Osteocyte (in vitro differentiated cells): ENCODE measurements around the gene SMURF1. TPM values are rescaled to one million over a fixed set of nuclear protein-coding genes. Genes with fewer than 3 reads are reported as not detected.

Source experiments
- DNase-seq: peaks from one replicate; pipeline ENCODE4 v3.0.0; 2021; ENCODE audit warnings: mixed read lengths; ENCODE audit not compliant: unreplicated experiment; ENCODE audit errors: extremely low spot score
- H3K27ac Mint-ChIP-seq: one replicate; pipeline ENCODE4 v1.8.0; 2021; ENCODE audit warnings: mild to moderate bottlenecking, mixed read lengths; ENCODE audit not compliant: unreplicated experiment
- H3K27me3 Mint-ChIP-seq: one replicate; pipeline ENCODE4 v1.8.0; 2021; ENCODE audit warnings: mixed read lengths; ENCODE audit not compliant: unreplicated experiment
- H3K36me3 Mint-ChIP-seq: one replicate; pipeline ENCODE4 v1.8.0; 2021; ENCODE audit warnings: mixed read lengths; ENCODE audit not compliant: unreplicated experiment
- H3K4me1 Mint-ChIP-seq: one replicate; pipeline ENCODE4 v1.8.0; 2021; ENCODE audit warnings: mixed read lengths; ENCODE audit not compliant: unreplicated experiment
- H3K4me3 Mint-ChIP-seq: one replicate; pipeline ENCODE4 v1.8.0; 2021; ENCODE audit warnings: mild to moderate bottlenecking, moderate library complexity, mixed read lengths; ENCODE audit not compliant: unreplicated experiment
- H3K9me3 Mint-ChIP-seq: one replicate; pipeline ENCODE4 v1.8.0; 2021; ENCODE audit warnings: mixed read lengths; ENCODE audit not compliant: unreplicated experiment
- total RNA-seq: library from RNA; stranded (reverse); gene quantifications from 2 replicates; pipeline ENCODE4 v1.2.1, GENCODE V29; 2021
- TF ChIP-seq, protein P1 (sequence below): fragments of 200-600 bp; sonication (generic); IDR thresholded peaks from 2 replicates; pipeline ENCODE4 v1.5.0; 2021; ENCODE audit warnings: antibody characterized with exemption, mild to moderate bottlenecking, moderate library complexity

Gene SMURF1
- total RNA-seq, 1 donor from 2014 or later: 24.1 TPM

DNA sequence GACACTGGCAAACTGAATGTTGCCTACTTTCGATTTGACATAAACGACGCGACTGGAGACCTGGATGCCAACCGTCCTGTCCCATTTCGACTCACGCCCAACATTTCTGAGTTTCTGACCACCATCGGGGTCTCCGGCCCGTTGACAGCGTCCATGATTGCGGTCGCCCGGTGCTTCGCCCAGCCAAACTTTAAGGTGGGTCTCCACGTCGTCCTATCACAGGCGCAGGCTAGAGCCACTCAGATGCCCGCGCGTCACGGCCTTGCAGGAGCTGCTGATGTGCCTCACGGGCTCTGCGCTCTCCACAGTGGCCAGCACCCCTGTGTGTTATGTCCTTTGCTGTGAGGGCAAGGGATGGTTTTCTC lies 132.6 kb downstream of the SMURF1 start:
- no peaks in the 10 kb centered on the region for H3K4me1 Mint-ChIP-seq
- TF ChIP-seq, protein P1, sequence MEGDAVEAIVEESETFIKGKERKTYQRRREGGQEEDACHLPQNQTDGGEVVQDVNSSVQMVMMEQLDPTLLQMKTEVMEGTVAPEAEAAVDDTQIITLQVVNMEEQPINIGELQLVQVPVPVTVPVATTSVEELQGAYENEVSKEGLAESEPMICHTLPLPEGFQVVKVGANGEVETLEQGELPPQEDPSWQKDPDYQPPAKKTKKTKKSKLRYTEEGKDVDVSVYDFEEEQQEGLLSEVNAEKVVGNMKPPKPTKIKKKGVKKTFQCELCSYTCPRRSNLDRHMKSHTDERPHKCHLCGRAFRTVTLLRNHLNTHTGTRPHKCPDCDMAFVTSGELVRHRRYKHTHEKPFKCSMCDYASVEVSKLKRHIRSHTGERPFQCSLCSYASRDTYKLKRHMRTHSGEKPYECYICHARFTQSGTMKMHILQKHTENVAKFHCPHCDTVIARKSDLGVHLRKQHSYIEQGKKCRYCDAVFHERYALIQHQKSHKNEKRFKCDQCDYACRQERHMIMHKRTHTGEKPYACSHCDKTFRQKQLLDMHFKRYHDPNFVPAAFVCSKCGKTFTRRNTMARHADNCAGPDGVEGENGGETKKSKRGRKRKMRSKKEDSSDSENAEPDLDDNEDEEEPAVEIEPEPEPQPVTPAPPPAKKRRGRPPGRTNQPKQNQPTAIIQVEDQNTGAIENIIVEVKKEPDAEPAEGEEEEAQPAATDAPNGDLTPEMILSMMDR: no peak
- no peak for DNase-seq
- H3K4me3 Mint-ChIP-seq: no peak overlapping the region
- H3K27me3 Mint-ChIP-seq: no peaks in the 10 kb centered on the region
- H3K36me3 Mint-ChIP-seq: peaks cover 61% of the 10 kb centered on the region
- no peak overlapping the region for H3K27ac Mint-ChIP-seq
- H3K9me3 Mint-ChIP-seq: peaks cover 2% of the 10 kb centered on the region

DNA sequence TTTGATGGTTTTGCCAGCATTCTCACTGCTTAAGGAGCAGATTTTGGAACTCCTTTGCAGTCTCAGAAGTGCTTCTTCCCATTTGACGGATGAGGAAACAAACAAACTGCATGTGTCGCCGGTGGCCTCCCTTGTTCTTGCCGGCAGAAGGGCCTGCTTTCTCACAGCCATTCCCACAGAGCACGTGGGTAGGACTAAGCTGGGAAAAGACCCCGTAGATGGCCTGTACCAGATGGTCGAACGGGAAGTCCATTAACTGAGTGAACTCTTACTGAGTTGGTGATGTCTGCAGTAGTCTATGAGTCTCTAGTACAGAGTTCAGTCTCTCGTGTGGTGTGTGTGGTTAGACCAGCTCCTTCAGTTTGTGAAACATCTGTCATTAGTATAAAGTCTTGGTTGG lies 133.6 kb downstream of the SMURF1 start:
- Mint-ChIP-seq H3K36me3 (peaks cover 55% of the 10 kb centered on the region), H3K27ac (no peak overlapping the region), H3K4me1 (no peaks in the 10 kb centered on the region), H3K4me3 (no peak overlapping the region), H3K9me3 (no peaks in the 10 kb centered on the region), H3K27me3 (no peaks in the 10 kb centered on the region)
- TF ChIP-seq, protein P1: no peak
- peak; percentile 57 for DNase-seq

DNA sequence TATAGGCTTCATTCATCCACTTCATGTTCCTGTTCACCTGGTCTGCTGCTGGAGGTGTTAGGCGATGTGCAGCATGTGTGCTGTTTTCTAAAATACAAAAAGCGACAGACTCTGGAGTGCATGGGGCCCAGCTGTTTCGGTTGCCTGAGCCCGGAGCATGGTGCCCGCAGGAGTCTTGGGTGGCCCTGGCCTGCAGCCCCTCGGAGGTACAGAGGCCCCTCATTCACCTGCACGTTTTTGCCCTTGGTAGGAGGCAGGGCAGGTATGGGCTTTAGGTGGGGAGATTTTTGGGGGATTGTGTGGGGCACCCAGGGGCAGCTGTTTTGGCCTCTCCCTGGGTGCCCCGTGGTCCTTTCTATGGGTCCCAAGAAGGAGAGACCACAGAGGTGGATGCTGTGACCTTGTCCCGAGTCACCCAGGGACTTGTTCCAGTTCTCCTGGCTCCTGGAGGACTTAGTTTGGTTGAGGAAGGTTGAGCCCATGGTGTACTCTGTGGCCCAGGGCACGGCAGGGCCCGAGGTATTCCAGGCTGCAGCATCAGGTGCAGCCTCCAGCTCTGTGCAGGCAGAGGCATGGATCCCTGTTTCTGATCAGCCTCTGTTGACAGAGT lies 134.9 kb downstream of the SMURF1 start:
- DNase-seq: peak; percentile 76
- no peaks in the 10 kb centered on the region for H3K9me3 Mint-ChIP-seq
- H3K27ac Mint-ChIP-seq: no peak overlapping the region
- H3K36me3 Mint-ChIP-seq: peaks cover 51% of the 10 kb centered on the region
- TF ChIP-seq, protein P1: no peak
- H3K27me3 Mint-ChIP-seq: no peaks in the 10 kb centered on the region
- H3K4me1 Mint-ChIP-seq: no peaks in the 10 kb centered on the region
- H3K4me3 Mint-ChIP-seq: no peak overlapping the region

DNA sequence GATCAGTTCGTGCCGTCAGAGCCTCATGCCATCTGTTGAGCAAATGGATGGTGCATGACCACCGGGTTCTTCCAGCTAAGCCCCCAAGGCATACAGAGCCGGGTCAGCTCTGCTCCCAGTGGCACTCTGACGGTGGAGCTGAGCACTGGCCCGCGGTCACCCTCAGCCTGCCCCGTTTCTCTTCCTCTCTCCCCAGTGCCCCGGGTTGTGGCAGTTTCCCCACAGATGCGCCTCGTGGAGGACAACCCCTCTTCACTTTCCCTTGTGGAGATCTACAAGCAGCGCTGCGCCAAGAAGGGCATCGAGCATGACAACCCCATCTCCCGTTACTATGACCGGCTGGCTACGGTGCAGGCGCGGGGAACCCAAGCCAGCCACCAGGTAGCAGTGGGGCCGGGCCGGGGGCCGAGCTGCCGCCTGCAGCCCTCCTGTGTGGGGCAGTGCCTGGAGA lies 135.7 kb downstream of the SMURF1 start:
- Mint-ChIP-seq H3K27ac (no peak overlapping the region), H3K36me3 (peaks cover 46% of the 10 kb centered on the region), H3K4me3 (no peak overlapping the region), H3K9me3 (no peaks in the 10 kb centered on the region), H3K4me1 (no peaks in the 10 kb centered on the region), H3K27me3 (no peaks in the 10 kb centered on the region)
- TF ChIP-seq, protein P1: no peak
- peak; percentile 73 for DNase-seq

DNA sequence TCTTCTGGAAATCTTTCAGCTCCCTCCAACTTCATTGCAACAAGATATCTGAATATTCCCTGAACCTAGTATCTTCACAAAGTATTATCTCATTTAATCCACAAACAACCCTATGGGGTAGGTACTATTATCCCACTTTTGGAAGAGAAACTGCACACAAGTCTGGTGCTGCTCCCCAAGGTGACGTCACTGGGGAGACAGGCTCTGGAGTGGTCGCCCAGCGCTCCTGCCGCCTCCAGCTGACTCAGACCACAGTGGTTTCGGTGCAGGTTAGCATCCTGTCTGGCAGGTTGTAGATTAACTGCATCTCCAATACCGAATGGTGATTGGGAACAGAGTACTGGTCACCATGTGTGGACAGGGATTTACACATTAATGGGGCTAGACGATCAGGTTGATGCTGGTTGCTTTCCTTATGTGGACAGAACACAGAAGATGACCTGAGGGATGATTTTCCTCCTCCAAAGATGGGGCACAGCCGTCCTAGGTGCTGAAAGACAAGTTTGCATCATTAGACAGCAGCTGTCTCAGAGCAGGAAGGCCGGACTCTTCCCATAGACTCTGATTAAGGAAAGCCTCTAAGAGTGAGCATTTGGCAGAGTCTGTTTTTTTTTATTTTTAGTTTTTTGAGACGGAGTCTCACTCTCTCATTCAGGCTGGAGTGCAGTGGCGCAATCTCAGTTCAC lies 137.0 kb downstream of the SMURF1 start:
- H3K27me3 Mint-ChIP-seq: no peaks in the 10 kb centered on the region
- no peaks in the 10 kb centered on the region for H3K4me1 Mint-ChIP-seq
- H3K27ac Mint-ChIP-seq: no peak overlapping the region
- H3K4me3 Mint-ChIP-seq: no peak overlapping the region
- H3K9me3 Mint-ChIP-seq: no peaks in the 10 kb centered on the region
- DNase-seq: peak; percentile 49
- H3K36me3 Mint-ChIP-seq: peaks cover 40% of the 10 kb centered on the region
- TF ChIP-seq, protein P1: no peak
